Activated T-helper 1 cell treated with anti-CD3 and anti-CD28 coated beads, Interleukin-12 subunit alpha, Interleukin-12 subunit beta, Interleukin-2, Interleukin-4 antibody, amounts not matched to agents 30 ng/mL and 10 ng/mL and 1 ng/mL, durations not matched to agents 14 hours and 24 hours and 36 hours (primary cell): Measurements from ENCODE around the gene GRIN3B. TPM values are rescaled to one million over a fixed set of nuclear protein-coding genes. Genes with fewer than 3 reads are reported as not detected.

ENCODE experiments used
- DNase-seq: peaks from one replicate; pipeline ENCODE4 v3.0.0; 2021; ENCODE audit warnings: low spot score
- H3K27ac Mint-ChIP-seq: one replicate; pipeline ENCODE4 v1.8.0; 2021; ENCODE audit warnings: mild to moderate bottlenecking, mixed read lengths
- H3K27me3 Mint-ChIP-seq: one replicate; pipeline ENCODE4 v1.8.0; 2022; ENCODE audit warnings: mild to moderate bottlenecking, moderate library complexity, mixed read lengths; ENCODE audit not compliant: insufficient read depth
- H3K36me3 Mint-ChIP-seq: one replicate; pipeline ENCODE4 v1.8.0; 2021; ENCODE audit warnings: low read depth, mixed read lengths
- H3K4me1 Mint-ChIP-seq: one replicate; pipeline ENCODE4 v1.8.0; 2021; ENCODE audit warnings: low read depth, mixed read lengths
- H3K4me3 Mint-ChIP-seq: one replicate; pipeline ENCODE4 v1.8.0; 2021; ENCODE audit warnings: mild to moderate bottlenecking, moderate library complexity, mixed read lengths
- H3K9me3 Mint-ChIP-seq: one replicate; pipeline ENCODE4 v1.8.0; 2021; ENCODE audit warnings: mixed read lengths
- intact Hi-C: fragments of 100-400 bp; cut with micrococcal nuclease; formaldehyde crosslinking; loops from one replicate; pipeline ENCODE4 v1.15.1; 2024
- total RNA-seq: library from RNA; stranded (reverse); gene quantifications from 2 replicates; pipeline ENCODE4 v1.2.3, GENCODE V29; 2022

GRIN3B gene
- total RNA-seq, 1 donor from 2014 or later = not detected

DNA sequence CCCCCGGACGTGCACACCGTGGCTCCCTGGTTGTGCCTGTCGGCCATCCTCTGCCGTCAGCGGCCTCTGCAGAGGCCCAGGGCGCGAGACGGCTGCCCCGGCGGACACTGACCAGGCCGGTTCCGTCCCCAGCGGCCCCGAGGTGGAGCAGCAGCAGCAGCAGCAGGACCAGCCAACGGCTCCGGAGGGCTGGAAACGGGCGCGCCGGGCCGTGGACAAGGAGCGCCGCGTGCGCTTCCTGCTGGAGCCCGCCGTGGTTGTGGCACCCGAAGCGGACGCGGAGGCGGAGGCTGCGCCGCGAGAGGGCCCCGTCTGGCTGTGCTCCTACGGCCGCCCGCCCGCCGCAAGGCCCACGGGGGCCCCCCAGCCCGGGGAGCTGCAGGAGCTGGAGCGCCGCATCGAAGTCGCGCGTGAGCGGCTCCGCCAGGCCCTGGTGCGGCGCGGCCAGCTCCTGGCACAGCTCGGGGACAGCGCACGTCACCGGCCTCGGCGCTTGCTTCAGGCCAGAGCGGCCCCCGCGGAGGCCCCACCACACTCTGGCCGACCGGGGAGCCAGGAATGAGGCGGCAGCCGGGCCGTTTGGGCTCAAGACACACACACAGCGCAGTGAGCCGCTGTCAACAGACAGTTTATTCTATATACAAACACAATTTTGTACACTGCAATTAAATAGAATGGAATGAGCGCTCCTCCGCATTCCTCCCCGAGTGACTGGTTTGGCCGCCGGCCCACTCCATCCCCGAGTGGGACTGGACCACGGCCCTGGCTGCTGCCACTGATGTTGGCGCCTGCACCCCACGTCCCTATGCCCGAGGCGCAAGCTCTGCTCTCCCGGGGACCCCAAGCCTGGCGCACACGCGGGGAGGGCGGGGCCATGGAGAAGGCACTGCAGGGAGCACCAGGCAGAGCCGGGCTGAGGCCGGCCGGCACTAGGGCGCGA, 9.1 kb downstream of the GRIN3B start:
- H3K27ac Mint-ChIP-seq = no peak overlapping the region
- H3K36me3 Mint-ChIP-seq = peaks cover 6% of the 10 kb centered on the region
- intact Hi-C loops = no loop called here
- H3K27me3 Mint-ChIP-seq = no peaks in the 10 kb centered on the region
- no peak overlapping the region for H3K4me3 Mint-ChIP-seq
- H3K9me3 Mint-ChIP-seq = no peaks in the 10 kb centered on the region
- no peaks in the 10 kb centered on the region for H3K4me1 Mint-ChIP-seq
- no peak for DNase-seq

- DNase-seq = no peak
- peaks cover 6% of the 10 kb centered on the region for H3K36me3 Mint-ChIP-seq
- no peak overlapping the region for H3K4me3 Mint-ChIP-seq
- no peaks in the 10 kb centered on the region for H3K4me1 Mint-ChIP-seq
- intact Hi-C loops = no loop called here
- H3K27me3 Mint-ChIP-seq = no peaks in the 10 kb centered on the region
- no peaks in the 10 kb centered on the region for H3K9me3 Mint-ChIP-seq
- no peak overlapping the region for H3K27ac Mint-ChIP-seq
Measured at GRCh38 chr19:1009981-1010538, 9.8 kb downstream of the GRIN3B start.

DNA sequence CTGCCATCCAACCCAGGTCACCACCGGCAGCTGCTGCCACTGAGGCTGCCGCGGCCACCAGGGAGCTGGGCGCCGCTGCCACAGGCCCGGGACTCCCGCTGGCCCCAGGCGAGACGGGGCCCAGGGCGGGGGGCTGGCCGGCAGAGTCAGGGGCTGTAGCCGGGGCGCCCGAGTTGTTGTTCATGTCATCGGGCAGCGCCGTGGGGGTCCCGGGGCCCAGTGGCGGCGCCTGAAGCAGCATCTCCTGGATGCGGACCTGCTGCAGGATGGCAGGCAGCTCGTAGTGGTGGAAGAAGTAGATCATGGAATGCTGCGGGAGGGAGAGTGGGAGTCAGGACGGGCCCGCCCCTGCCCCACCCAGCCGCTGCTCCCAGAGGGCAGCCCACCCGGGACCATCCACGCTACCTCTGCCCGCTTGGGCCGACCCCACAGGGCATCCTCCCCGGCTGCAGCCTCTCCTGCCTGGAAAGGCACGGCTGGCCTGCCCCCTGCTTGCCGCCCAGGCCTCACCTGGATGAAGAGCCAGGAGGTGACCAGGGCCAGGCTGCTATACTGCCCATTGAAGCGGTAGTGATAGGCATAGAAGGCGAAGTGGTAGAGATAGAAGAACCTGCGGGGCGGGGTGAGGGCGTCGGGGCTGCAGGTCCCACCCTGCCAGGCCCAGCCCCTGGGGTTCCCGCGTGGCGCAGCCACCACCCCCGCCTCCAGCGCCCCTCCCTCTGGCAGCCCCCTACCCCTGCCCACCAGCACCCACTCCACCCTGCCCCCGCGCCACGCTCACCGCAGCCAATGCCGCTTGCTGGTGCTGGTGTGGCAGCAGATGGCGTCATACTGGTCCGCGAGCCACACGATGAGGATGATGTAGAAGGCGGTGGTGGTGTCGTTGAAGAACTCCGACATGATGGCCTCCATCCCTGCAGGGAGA, 10.6 kb downstream of the GRIN3B start:
- Mint-ChIP-seq H3K4me1 (no peaks in the 10 kb centered on the region), H3K36me3 (peaks cover 6% of the 10 kb centered on the region), H3K27me3 (no peaks in the 10 kb centered on the region), H3K9me3 (no peaks in the 10 kb centered on the region), H3K27ac (no peak overlapping the region), H3K4me3 (no peak overlapping the region)
- intact Hi-C loops = no loop called here
- no peak for DNase-seq

DNA sequence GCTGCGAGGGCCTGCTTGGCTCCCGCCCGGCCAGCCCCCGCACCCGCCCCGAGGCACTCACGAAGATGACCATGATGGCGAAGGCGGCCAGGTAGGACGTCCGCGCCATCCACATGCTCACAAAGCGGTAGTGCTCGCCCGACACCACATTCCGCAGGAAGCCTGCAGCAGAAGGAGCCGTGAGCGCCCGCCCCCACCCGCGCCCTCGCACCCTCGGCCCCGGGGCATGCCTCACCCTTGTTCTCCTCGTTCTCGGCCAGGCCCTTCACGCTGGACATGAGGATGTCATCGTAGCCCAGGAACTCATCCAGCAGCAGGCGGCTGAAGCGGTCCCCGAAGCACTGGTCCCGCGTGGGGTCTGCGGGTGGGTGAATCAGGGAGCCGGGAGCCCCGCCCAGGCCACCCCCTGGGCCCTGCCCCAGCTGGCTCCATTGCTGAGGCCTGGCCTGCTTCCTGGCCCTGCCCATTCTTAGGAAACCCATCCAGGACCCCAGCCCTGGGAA, 11.7 kb downstream of the GRIN3B start:
- intact Hi-C loops = no loop called here
- Mint-ChIP-seq H3K36me3 (peaks cover 6% of the 10 kb centered on the region), H3K4me3 (no peak overlapping the region), H3K27ac (no peak overlapping the region), H3K27me3 (no peaks in the 10 kb centered on the region), H3K4me1 (peaks cover 1% of the 10 kb centered on the region), H3K9me3 (no peaks in the 10 kb centered on the region)
- no peak for DNase-seq

- H3K36me3 Mint-ChIP-seq = peaks cover 6% of the 10 kb centered on the region
- H3K4me3 Mint-ChIP-seq = no peak overlapping the region
- H3K27ac Mint-ChIP-seq = no peak overlapping the region
- no peaks in the 10 kb centered on the region for H3K27me3 Mint-ChIP-seq
- no peaks in the 10 kb centered on the region for H3K9me3 Mint-ChIP-seq
- intact Hi-C loops = no loop called here
- H3K4me1 Mint-ChIP-seq = peaks cover 6% of the 10 kb centered on the region
- no peak for DNase-seq
Measured at GRCh38 chr19:1012334-1012733, 12.1 kb downstream of the GRIN3B start.

DNA sequence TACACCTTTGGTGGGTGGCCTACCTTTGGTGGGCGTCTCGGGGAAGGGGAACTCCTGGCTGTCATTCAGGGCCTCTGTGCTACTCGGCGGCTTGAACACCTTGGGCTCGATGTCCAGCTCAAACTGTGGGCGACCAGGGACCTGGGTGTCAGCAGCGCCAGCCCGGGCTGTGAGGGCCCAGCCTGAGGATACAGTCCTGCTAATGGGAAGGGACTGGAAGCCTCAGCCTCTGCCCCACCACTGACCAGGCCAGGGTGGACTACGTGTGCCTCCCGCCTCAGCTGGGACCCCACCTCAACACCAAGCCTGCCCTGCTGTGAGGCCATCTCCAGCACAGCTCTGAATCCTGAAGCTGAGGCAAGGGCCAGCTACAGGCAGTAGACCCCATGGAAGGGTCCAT, 13.0 kb downstream of the GRIN3B start:
- Mint-ChIP-seq H3K27me3 (no peaks in the 10 kb centered on the region), H3K9me3 (no peaks in the 10 kb centered on the region), H3K36me3 (peaks cover 6% of the 10 kb centered on the region), H3K4me3 (no peak overlapping the region), H3K4me1 (peaks cover 14% of the 10 kb centered on the region), H3K27ac (no peak overlapping the region)
- no peak for DNase-seq
- intact Hi-C loops = no loop called here

- Mint-ChIP-seq H3K9me3 (no peaks in the 10 kb centered on the region), H3K4me3 (no peak overlapping the region), H3K4me1 (peaks cover 20% of the 10 kb centered on the region)
Measured at GRCh38 chr19:1014161-1015060, 14.2 kb downstream of the GRIN3B start.

DNA sequence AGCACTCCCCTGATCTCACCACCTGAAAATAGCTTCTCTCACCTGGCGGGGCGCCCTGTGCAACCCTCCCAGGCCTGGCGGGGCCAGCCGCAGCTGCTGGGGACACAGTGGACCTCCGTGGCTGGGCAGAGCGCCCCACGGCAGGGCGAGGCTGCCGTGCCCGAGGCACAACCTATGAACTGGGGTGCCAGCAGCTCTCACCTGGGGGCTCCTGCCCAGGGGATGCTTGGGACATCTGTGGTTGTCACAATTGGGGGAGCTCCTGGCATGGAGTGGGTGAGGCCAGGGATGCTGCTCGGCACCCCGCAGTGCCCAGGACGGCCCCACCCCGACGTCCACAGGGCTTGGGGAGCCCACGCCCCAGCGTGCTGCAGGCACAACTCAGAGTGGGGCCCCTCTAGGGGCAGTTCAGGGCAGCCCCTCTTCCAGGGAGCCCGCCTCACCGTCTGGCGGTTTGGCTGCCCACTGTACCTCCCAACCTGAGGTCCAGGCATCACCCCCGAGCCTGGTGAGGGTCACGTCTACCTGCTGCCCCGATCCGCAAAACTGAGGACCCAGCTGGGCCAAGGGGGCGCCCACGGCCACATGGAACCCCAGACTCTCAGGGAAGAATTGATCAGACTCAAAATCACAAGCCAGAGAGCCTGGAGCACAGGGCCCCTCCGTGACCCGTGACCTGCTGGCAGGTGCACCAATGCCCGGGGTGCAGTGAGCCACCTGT, 15.0 kb downstream of the GRIN3B start:
- Mint-ChIP-seq H3K27me3 (no peaks in the 10 kb centered on the region), H3K9me3 (no peaks in the 10 kb centered on the region), H3K36me3 (peaks cover 6% of the 10 kb centered on the region), H3K4me1 (peaks cover 20% of the 10 kb centered on the region), H3K4me3 (no peak overlapping the region), H3K27ac (no peak overlapping the region)
- no peak for DNase-seq
- intact Hi-C loops = no loop called here

More at GRCh38 chr19:1014161-1015060, 14.2 kb downstream of the GRIN3B start:
- intact Hi-C loops = no loop called here
- DNase-seq = no peak
- Mint-ChIP-seq H3K27me3 (no peaks in the 10 kb centered on the region), H3K36me3 (peaks cover 4% of the 10 kb centered on the region), H3K27ac (no peak overlapping the region)

- H3K27me3 Mint-ChIP-seq = no peaks in the 10 kb centered on the region
- DNase-seq = no peak
- peaks cover 6% of the 10 kb centered on the region for H3K36me3 Mint-ChIP-seq
- intact Hi-C loops = no loop called here
- no peak overlapping the region for H3K4me3 Mint-ChIP-seq
- H3K4me1 Mint-ChIP-seq = peaks cover 20% of the 10 kb centered on the region
- no peak overlapping the region for H3K27ac Mint-ChIP-seq
- H3K9me3 Mint-ChIP-seq = no peaks in the 10 kb centered on the region
Measured at GRCh38 chr19:1015782-1016646, 15.8 kb downstream of the GRIN3B start.

DNA sequence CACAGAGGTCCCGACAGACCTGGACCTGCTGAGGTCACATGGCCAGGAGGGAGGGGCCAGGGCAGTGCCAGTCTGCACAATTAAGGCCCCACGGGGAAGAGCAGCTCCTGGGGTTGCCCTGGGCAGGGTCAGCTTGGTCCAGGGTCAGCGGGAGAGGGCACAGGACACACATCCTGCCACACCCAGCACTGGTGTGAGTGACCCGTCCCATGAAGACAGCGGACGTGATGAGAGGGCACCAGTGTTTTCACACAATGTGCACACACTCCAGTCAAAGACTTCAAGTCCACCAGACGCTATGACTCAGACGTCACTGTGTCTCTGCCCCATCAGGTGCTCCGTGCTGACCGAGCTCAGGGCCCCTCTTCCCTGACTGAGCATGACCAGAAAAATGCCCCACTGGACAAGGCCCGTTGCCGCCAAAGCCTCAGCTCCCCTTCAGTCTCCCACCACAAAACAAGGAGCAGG, 16.5 kb downstream of the GRIN3B start:
- no peak for DNase-seq
- Mint-ChIP-seq H3K27me3 (peaks cover 2% of the 10 kb centered on the region), H3K27ac (peak overlapping the region; percentile 23), H3K4me1 (peaks cover 26% of the 10 kb centered on the region), H3K9me3 (no peaks in the 10 kb centered on the region), H3K4me3 (peak overlapping the region; percentile 39), H3K36me3 (peaks cover 6% of the 10 kb centered on the region)
- intact Hi-C loops = no loop called here
